MM.1S (cell line): ENCODE results near the gene LRFN2.

Source experiments
- CTCF ChIP-seq: fragments of 300-600 bp; sonication (generic); IDR thresholded peaks from 2 replicates; pipeline ENCODE4 v1.5.1; 2016; ENCODE audit warnings: antibody characterized with exemption, low read length, mixed read lengths
- EZH2phosphoT487 ChIP-seq: fragments of 300-600 bp; sonication (generic); IDR thresholded peaks from 2 replicates; pipeline ENCODE4 v1.6.1; 2018; ENCODE audit warnings: antibody characterized with exemption, low read length

- no peak for TF ChIP-seq CTCF
- no peak for TF ChIP-seq EZH2phosphoT487
Observed at GRCh38 chr6:40614671-40615070, 27.5 kb upstream of the LRFN2 start.
